Tongue (tissue), 3 donors: Measurements from ENCODE around the gene PIK3CA. TPM values are rescaled to one million over a fixed set of nuclear protein-coding genes. Genes with fewer than 3 reads are reported as not detected.
"Not testable (repeated sequence)": the region's sequence is repeated elsewhere in the genome, so short reads cannot be mapped to it uniquely, and the experiment has no call there.

ENCODE experiments used
- DNase-seq: peaks from one replicate; pipeline ENCODE4 v3.0.0-alpha.2; 2015
- small RNA-seq: library from RNA; depleted of rRNA; stranded (forward); fragments of <200 nt; gene quantifications from one replicate; pipeline ENCODE3, GENCODE V24; 2014; ENCODE audit warnings: low replicate concordance
- total RNA-seq: library from RNA; depleted of rRNA; stranded (reverse); fragments of >200 nt; gene quantifications from one replicate; pipeline ENCODE4 v1.2.3, GENCODE V29; 2014

PIK3CA gene
- total RNA-seq, 1 donor from 2014 or later = 58.8 TPM

- no peak for DNase-seq
Observed at GRCh38 chr3:179264449-179264848, 116.3 kb downstream of the PIK3CA start.

- DNase-seq = no peak
Observed at GRCh38 chr3:179265092-179265491, 116.9 kb downstream of the PIK3CA start.

- no peak for DNase-seq
Observed at GRCh38 chr3:179265875-179266274, 117.7 kb downstream of the PIK3CA start.

- DNase-seq = no peak
Observed at GRCh38 chr3:179266701-179267211, 118.6 kb downstream of the PIK3CA start.

GRCh38 chr3:179268400-179269051, 120.4 kb downstream of the PIK3CA start:
- no peak for DNase-seq

GRCh38 chr3:179269152-179269707, 121.1 kb downstream of the PIK3CA start:
- no peak for DNase-seq

- no peak for DNase-seq
Observed at GRCh38 chr3:179272385-179272784, 124.2 kb downstream of the PIK3CA start.

- not testable (repeated sequence) for DNase-seq
Observed at GRCh38 chr3:179274434-179274833, 126.3 kb downstream of the PIK3CA start.

GRCh38 chr3:179276001-179276400, 127.8 kb downstream of the PIK3CA start:
- DNase-seq = no peak

GRCh38 chr3:179276743-179277142, 128.6 kb downstream of the PIK3CA start:
- DNase-seq = no peak

GRCh38 chr3:179278151-179278550, 130.0 kb downstream of the PIK3CA start:
- DNase-seq = no peak

GRCh38 chr3:179278932-179279693, 131.0 kb downstream of the PIK3CA start:
- no peak for DNase-seq

- no peak for DNase-seq
Observed at GRCh38 chr3:179279837-179280236, 131.7 kb downstream of the PIK3CA start.

GRCh38 chr3:179281825-179282224, 133.7 kb downstream of the PIK3CA start:
- no peak for DNase-seq

GRCh38 chr3:179286331-179286730, 138.2 kb downstream of the PIK3CA start:
- DNase-seq = no peak

- no peak for DNase-seq
Observed at GRCh38 chr3:179288845-179289244, 140.7 kb downstream of the PIK3CA start.

- DNase-seq = no peak
Observed at GRCh38 chr3:179289295-179289694, 141.1 kb downstream of the PIK3CA start.

Small RNAs within 50 kb of the gene (small RNA-seq; reads per million reads assigned to genes)
- gene RF00402 = not detected

Other genes with a start within 250 kb of the PIK3CA start
- 8.1 TPM for gene ZMAT3, start 76.5 kb upstream of the PIK3CA start, total RNA-seq
- gene KCNMB3, start 102.8 kb downstream of the PIK3CA start, total RNA-seq = 3.9 TPM
- gene ZNF639, start 174.7 kb downstream of the PIK3CA start, total RNA-seq = 53.5 TPM
- 63.6 TPM for gene MFN1, start 199.4 kb downstream of the PIK3CA start, total RNA-seq